Activated effector memory CD4-positive, alpha-beta T cell treated with Interleukin-2 at 50 U/mL for 16 hours (primary cell): ENCODE data around the gene RAD51.
A peak's percentile ranks its signal among the peaks of the same experiment; 100 is the strongest.

ENCODE experiments used
- DNase-seq: peaks from one replicate; pipeline ENCODE4 v3.0.0-alpha.2; 2020

RAD51 gene

GRCh38 chr15:40763801-40764628, 69.0 kb downstream of the RAD51 start, which contains the start of gene GCHFR:
Gene GCHFR, plus strand, starts transcription at chr15:40764068. Its CDS starts 113 bp downstream, at chr15:40764181.
- peak; percentile 58 for DNase-seq

- DNase-seq, result no peak
These were observed 69.7 kb downstream of the RAD51 start for GRCh38 chr15:40764629-40765103.

- no peak for DNase-seq
These were observed 71.3 kb downstream of the RAD51 start for GRCh38 chr15:40766194-40766815.

GRCh38 chr15:40766906-40767837, 72.2 kb downstream of the RAD51 start:
- DNase-seq, result no peak

GRCh38 chr15:40767838-40768500, 73.0 kb downstream of the RAD51 start:
- DNase-seq, result no peak

- no peak for DNase-seq
These were observed 73.7 kb downstream of the RAD51 start for GRCh38 chr15:40768521-40769273.

GRCh38 chr15:40769274-40770146, 74.5 kb downstream of the RAD51 start, which contains the start of gene C15orf62:
Gene C15orf62, plus strand, starts transcription at chr15:40769980. Its CDS starts 516 bp downstream, at chr15:40770496.
- no peak for DNase-seq

GRCh38 chr15:40770147-40770721, 75.3 kb downstream of the RAD51 start:
- no peak for DNase-seq

- DNase-seq, result no peak
These were observed 76.3 kb downstream of the RAD51 start for GRCh38 chr15:40771242-40771641.

- DNase-seq, result no peak
These were observed 77.0 kb downstream of the RAD51 start for GRCh38 chr15:40772014-40772413.

GRCh38 chr15:40773496-40773895, 78.5 kb downstream of the RAD51 start:
- no peak for DNase-seq

GRCh38 chr15:40773902-40774301, 78.9 kb downstream of the RAD51 start:
- DNase-seq, result no peak

- DNase-seq, result no peak
These were observed 80.0 kb downstream of the RAD51 start for GRCh38 chr15:40775007-40775406.

- no peak for DNase-seq
These were observed 81.0 kb downstream of the RAD51 start for GRCh38 chr15:40775740-40776536.

GRCh38 chr15:40776537-40777141, 81.7 kb downstream of the RAD51 start:
- no peak for DNase-seq
